Measurements from ENCODE around the gene VASN.

DNA sequence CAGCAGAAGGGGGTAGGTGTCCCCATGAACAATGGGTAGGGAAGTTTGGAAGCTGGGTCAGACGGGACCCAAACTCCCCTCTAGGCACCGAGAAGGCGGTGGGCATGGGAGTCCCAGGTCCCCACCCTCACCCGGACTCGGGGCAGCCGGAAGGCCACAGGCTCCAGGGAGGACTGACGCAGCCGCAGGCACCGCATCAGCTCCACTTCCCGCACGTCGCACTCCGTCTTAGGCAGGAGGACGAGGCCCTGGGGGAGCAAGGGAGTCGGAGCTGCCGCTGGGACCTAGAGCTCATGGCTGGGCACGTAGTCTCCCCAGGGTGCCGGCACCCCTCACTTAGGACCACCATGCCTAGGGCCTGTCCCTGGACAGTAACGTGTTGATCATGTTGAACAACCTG lies 13.4 kb upstream of the VASN start:
- TF ChIP-seq POLR2A (IDR thresholded peaks at IDR 0.05; ENCODE audit: low read depth) (no peak), POLR2AphosphoS5 (IDR thresholded peaks at IDR 0.05) (no peak)
- TF ChIP-seq, protein P1, sequence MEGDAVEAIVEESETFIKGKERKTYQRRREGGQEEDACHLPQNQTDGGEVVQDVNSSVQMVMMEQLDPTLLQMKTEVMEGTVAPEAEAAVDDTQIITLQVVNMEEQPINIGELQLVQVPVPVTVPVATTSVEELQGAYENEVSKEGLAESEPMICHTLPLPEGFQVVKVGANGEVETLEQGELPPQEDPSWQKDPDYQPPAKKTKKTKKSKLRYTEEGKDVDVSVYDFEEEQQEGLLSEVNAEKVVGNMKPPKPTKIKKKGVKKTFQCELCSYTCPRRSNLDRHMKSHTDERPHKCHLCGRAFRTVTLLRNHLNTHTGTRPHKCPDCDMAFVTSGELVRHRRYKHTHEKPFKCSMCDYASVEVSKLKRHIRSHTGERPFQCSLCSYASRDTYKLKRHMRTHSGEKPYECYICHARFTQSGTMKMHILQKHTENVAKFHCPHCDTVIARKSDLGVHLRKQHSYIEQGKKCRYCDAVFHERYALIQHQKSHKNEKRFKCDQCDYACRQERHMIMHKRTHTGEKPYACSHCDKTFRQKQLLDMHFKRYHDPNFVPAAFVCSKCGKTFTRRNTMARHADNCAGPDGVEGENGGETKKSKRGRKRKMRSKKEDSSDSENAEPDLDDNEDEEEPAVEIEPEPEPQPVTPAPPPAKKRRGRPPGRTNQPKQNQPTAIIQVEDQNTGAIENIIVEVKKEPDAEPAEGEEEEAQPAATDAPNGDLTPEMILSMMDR (IDR thresholded peaks at IDR 0.05), result no peak
